ENCODE results near the gene GGNBP2. TPM values are rescaled to one million over a fixed set of nuclear protein-coding genes. Genes with fewer than 3 reads are reported as not detected.

GGNBP2 gene
- total RNA-seq, 4 donors from 2014 or later = 41.6 to 55.8 (median 54.2) TPM

- intact Hi-C loops (cut with DNase I) = no loop called here
- H3K27me3 ChIP-seq = no peaks in the 10 kb centered on the region
- 14% methylated on average over 15 of the region's 15 CpGs for WGBS
- peaks cover 13 to 23% (median 17%) of the 10 kb centered on the region in 4 donors for H3K4me1 ChIP-seq
- peaks cover 0 to 40% (median 29%) of the 10 kb centered on the region in 4 donors for H3K36me3 ChIP-seq
- TF ChIP-seq POLR2AphosphoS5 (IDR thresholded peaks at IDR 0.05) (no peak), POLR2A (IDR thresholded peaks at IDR 0.05; ENCODE audit: low read depth) (no peak), CTCF (IDR thresholded peaks at IDR 0.05) (no peak), EP300 (IDR thresholded peaks at IDR 0.05) (no peak)
- H3K9me3 ChIP-seq = no peaks in the 10 kb centered on the region
- peak overlapping the region; percentile 73 to 89 (median 78) for H3K4me3 ChIP-seq
- H3K27ac ChIP-seq (replicated peaks in 1 of 4) = peak overlapping the region; percentile 91 to 99 (median 95)
- no peak for DNase-seq (ENCODE audit: extremely low spot score)
These were observed 9.0 kb upstream of the GGNBP2 start for GRCh38 chr17:36535669-36536081.

DNA sequence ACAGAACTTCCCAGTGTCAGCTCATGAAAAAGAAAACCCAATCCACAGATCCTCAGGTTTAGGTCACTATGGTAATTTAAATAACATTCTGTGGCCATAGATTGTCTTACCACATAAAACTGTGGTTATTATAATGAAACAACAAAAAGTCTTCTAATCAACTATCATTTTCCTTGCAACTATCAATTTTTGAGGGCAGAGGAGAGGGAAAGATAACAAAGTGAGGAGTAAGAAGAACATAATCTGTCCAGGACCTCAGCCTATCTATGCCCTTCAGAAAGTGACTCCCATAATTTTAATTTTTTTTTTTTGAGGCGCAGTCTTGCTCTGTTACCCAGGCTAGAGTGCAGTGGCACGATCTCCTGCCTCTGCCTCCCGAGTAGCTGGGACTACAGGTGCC lies 4.0 kb upstream of the GGNBP2 start:
- no peak overlapping the region for H3K27ac ChIP-seq (replicated peaks in 1 of 4)
- H3K4me1 ChIP-seq = peaks cover 11 to 24% (median 18%) of the 10 kb centered on the region in 4 donors
- no peaks in the 10 kb centered on the region for H3K27me3 ChIP-seq
- DNase-seq (ENCODE audit: extremely low spot score) = no peak
- no peak overlapping the region for H3K4me3 ChIP-seq
- no peaks in the 10 kb centered on the region for H3K9me3 ChIP-seq
- 96% methylated on average over 3 of the region's 3 CpGs for WGBS
- peaks cover 0 to 14% (median 6%) of the 10 kb centered on the region in 4 donors for H3K36me3 ChIP-seq
- no peak for TF ChIP-seq POLR2AphosphoS5 (IDR thresholded peaks at IDR 0.05)
- TF ChIP-seq EP300 (IDR thresholded peaks at IDR 0.05) = no peak
- no peak for TF ChIP-seq CTCF (IDR thresholded peaks at IDR 0.05)
- no peak for TF ChIP-seq POLR2A (IDR thresholded peaks at IDR 0.05; ENCODE audit: low read depth)
- intact Hi-C loops (cut with DNase I) = no loop called here

DNA sequence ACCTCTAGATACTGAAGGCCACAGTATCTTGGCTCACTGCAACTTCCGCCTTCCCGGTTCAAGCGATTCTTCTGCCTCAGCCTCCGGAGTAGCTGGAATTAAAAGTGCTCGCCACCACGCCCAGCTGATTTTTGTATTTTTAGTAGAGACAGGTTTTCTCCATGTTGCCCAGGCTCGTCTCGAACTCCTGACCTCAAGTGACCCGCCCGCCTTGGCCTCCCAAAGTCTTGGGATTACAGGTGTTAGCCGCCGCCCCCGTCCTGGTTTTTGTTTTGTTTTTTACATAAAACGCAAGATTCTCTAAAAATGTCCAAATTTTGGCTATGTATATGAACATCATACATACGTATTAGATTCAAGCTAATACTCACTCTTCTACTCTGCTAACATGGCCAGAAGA lies 2.0 kb upstream of the GGNBP2 start:
- no peak for DNase-seq (ENCODE audit: extremely low spot score)

GRCh38 chr17:36544044-36544306 lies 744 bp upstream of the GGNBP2 start:
- peak overlapping the region; percentile 98 to 100 (median 100) for H3K4me3 ChIP-seq
- intact Hi-C loops (cut with DNase I) = loop anchor here (2.0 kb wide), 1 partner anchor 57 kb away; the partner anchor contains the start of gene MRM1
- WGBS = 1% methylated on average over 10 of the region's 10 CpGs
- H3K36me3 ChIP-seq = peaks cover 0 to 7% (median 2%) of the 10 kb centered on the region in 4 donors
- peak overlapping the region; percentile 100 for H3K27ac ChIP-seq (replicated peaks in 1 of 4)
- H3K4me1 ChIP-seq = peaks cover 36 to 48% (median 45%) of the 10 kb centered on the region in 4 donors
- TF ChIP-seq CTCF (IDR thresholded peaks at IDR 0.05) = peak in 2 of 3 experiments; percentile 20 to 26
- peak in 1 of 2 donors; percentile 34 for TF ChIP-seq POLR2AphosphoS5 (IDR thresholded peaks at IDR 0.05)
- no peak for TF ChIP-seq EP300 (IDR thresholded peaks at IDR 0.05)
- no peaks in the 10 kb centered on the region for H3K27me3 ChIP-seq
- no peak for DNase-seq (ENCODE audit: extremely low spot score)
- H3K9me3 ChIP-seq = no peaks in the 10 kb centered on the region

More for the DNA sequence above, 2.0 kb upstream of the GGNBP2 start:
- Histone ChIP-seq H3K4me1 (peaks cover 25 to 35% (median 32%) of the 10 kb centered on the region in 4 donors), H3K27me3 (no peaks in the 10 kb centered on the region), H3K4me3 (no peak overlapping the region), H3K27ac (replicated peaks in 1 of 4) (no peak overlapping the region), H3K9me3 (no peaks in the 10 kb centered on the region), H3K36me3 (peaks cover 0 to 12% (median 6%) of the 10 kb centered on the region in 4 donors)
- intact Hi-C loops (cut with DNase I) = no loop called here
- TF ChIP-seq POLR2A (IDR thresholded peaks at IDR 0.05; ENCODE audit: low read depth) (no peak), EP300 (IDR thresholded peaks at IDR 0.05) (no peak), POLR2AphosphoS5 (IDR thresholded peaks at IDR 0.05) (no peak), CTCF (IDR thresholded peaks at IDR 0.05) (no peak)
- WGBS = 89% methylated on average over 15 of the region's 15 CpGs

- Histone ChIP-seq H3K27me3 (no peaks in the 10 kb centered on the region), H3K9me3 (no peaks in the 10 kb centered on the region), H3K36me3 (peaks cover 0 to 4% (median 2%) of the 10 kb centered on the region in 4 donors), H3K4me1 (peaks cover 39 to 57% (median 54%) of the 10 kb centered on the region in 4 donors), H3K27ac (replicated peaks in 1 of 4) (peak overlapping the region; percentile 100), H3K4me3 (peak overlapping the region; percentile 98 to 100 (median 100))
- intact Hi-C loops (cut with DNase I) = loop anchor here (2.0 kb wide), 1 partner anchor 56 kb away; the partner anchor contains the start of gene MRM1
- peak; percentile 99 for DNase-seq (ENCODE audit: extremely low spot score)
- 0% methylated on average over 4 of the region's 38 CpGs for WGBS
- TF ChIP-seq CTCF (IDR thresholded peaks at IDR 0.05) (no peak), EP300 (IDR thresholded peaks at IDR 0.05) (no peak), POLR2AphosphoS5 (IDR thresholded peaks at IDR 0.05) (no peak), POLR2A (IDR thresholded peaks at IDR 0.05; ENCODE audit: low read depth) (no peak)
These were observed 352 bp downstream of the GGNBP2 start for GRCh38 chr17:36545077-36545464.

All from esophagus muscularis mucosa (tissue), 4 donors.